Left lung (tissue), 10 donors: ENCODE results near the gene ARHGAP8. TPM values are rescaled to one million over a fixed set of nuclear protein-coding genes. Genes with fewer than 3 reads are reported as not detected.
A peak's percentile ranks its signal among the peaks of the same experiment; 100 is the strongest.

Experiments used
- ATAC-seq: fragments of 200-7000 bp; cut with Tn5 transposase; one replicate; pipeline ENCODE4 v1.9.1; 2020; ENCODE audit warnings: moderate library complexity
- DNase-seq, 4 donors: peaks; one replicate each; pipeline ENCODE4 v3.0.0-alpha.2; 2013 to 2020
- H3K27ac ChIP-seq, 2 donors: fragments of 200-600 bp; sonication (generic) in 1 of 2; one replicate each; pipeline versions ENCODE4 v1.5.0 to v1.8.0; 2020 to 2021
- H3K27me3 ChIP-seq, 2 donors: fragments of 200-600 bp; sonication (generic) in 1 of 2; one replicate each; pipeline versions ENCODE4 v1.5.0 to v1.8.0; 2020 to 2021
- H3K36me3 ChIP-seq, 2 donors: fragments of 200-600 bp; sonication (generic) in 1 of 2; one replicate each; pipeline versions ENCODE4 v1.5.0 to v1.8.0; 2020 to 2021
- H3K4me1 ChIP-seq, 2 donors: fragments of 200-600 bp; one replicate each; pipeline ENCODE4 v1.8.0; 2021
- H3K4me3 ChIP-seq, 2 donors: fragments of 200-600 bp; sonication (generic) in 1 of 2; one replicate each; pipeline versions ENCODE4 v1.5.0 to v1.8.0; 2020 to 2021; ENCODE audit warnings: mild to moderate bottlenecking in 1 of 2
- H3K9me3 ChIP-seq, 2 donors: fragments of 200-600 bp; sonication (generic) in 1 of 2; one replicate each; pipeline versions ENCODE4 v1.5.0 to v1.8.0; 2020 to 2021
- CTCF ChIP-seq, 2 donors: fragments of 200-600 bp; sonication (generic) in 1 of 2; IDR thresholded peaks; one replicate each; pipeline versions ENCODE4 v1.5.0 to v1.8.0; 2021; ENCODE audit warnings: antibody characterized with exemption in 2 of 2
- intact Hi-C, 2 donors: fragments of 100-400 bp; cut with DNase I; formaldehyde crosslinking; loops; one replicate each; pipeline versions ENCODE4 v1.11.2 to v1.14.2; 2022
- polyA plus RNA-seq, 6 donors: library from polyadenylated mRNA; unstranded; fragments of 120-200 nt; gene quantifications; one replicate each; pipeline ENCODE4 v1.2.1, GENCODE V29; 2013; ENCODE audit not compliant: insufficient read length in 6 of 6
- total RNA-seq, 2 donors: library from RNA; stranded (reverse); fragmentation: NEBNext Ultra II Directional; extraction: Animal tissue kit (Norgen Biotek cat#: 25700); gene quantifications; one replicate each; pipeline ENCODE4 v1.2.1, GENCODE V29; 2021
- donor health status: DM: no; HTN: yes; CAD: no.
- donor health status: DM: no; HTN: no; CAD: no.

The ARHGAP8 gene
- total and polyA plus RNA-seq, 8 donors, result 18.3 to 47.0 (median 35.0) TPM

- H3K27me3 ChIP-seq, result peaks cover 0 to 41% of the 10 kb centered on the region in 2 donors
- no peaks in the 10 kb centered on the region for H3K4me1 ChIP-seq
- DNase-seq (peak in 3 of 4 donors; percentile 75 to 96 (median 75)), ATAC-seq (peak; percentile 72)
- peak; percentile 99 for TF ChIP-seq CTCF (IDR thresholded peaks at IDR 0.05)
- H3K4me3 ChIP-seq, result no peak overlapping the region
- intact Hi-C loops, result loop anchor here in 1 of 2 donors (2.0 kb wide), 1 partner anchor 39 kb away; no protein-coding TSS in a partner anchor
- no peaks in the 10 kb centered on the region for H3K36me3 ChIP-seq
- H3K27ac ChIP-seq, result no peak overlapping the region
- H3K9me3 ChIP-seq, result no peaks in the 10 kb centered on the region
These were observed 16.6 kb upstream of the ARHGAP8 start for GRCh38 chr22:44735518-44736428.

- DNase-seq (peak in 2 of 4 donors; percentile 78 to 82), ATAC-seq (no peak)
- no peak for TF ChIP-seq CTCF (IDR thresholded peaks at IDR 0.05)
- H3K9me3 ChIP-seq, result no peaks in the 10 kb centered on the region
- H3K36me3 ChIP-seq, result no peaks in the 10 kb centered on the region
- no peaks in the 10 kb centered on the region for H3K4me1 ChIP-seq
- intact Hi-C loops, result loop anchor here in 1 of 2 donors (2.0 kb wide), 1 partner anchor 40 kb away; no protein-coding TSS in a partner anchor
- H3K4me3 ChIP-seq, result no peak overlapping the region
- no peak overlapping the region for H3K27ac ChIP-seq
- peaks cover 0 to 41% of the 10 kb centered on the region in 2 donors for H3K27me3 ChIP-seq
These were observed 15.6 kb upstream of the ARHGAP8 start for GRCh38 chr22:44736581-44737405.

GRCh38 chr22:44737406-44738346, 14.7 kb upstream of the ARHGAP8 start:
- ATAC-seq (no peak), DNase-seq (peak in 1 of 4 donors; percentile 55)
- no peak overlapping the region for H3K27ac ChIP-seq
- H3K4me3 ChIP-seq, result no peak overlapping the region
- no peaks in the 10 kb centered on the region for H3K36me3 ChIP-seq
- intact Hi-C loops, result loop anchor here in 1 of 2 donors (2.0 kb wide), 1 partner anchor 41 kb away; no protein-coding TSS in a partner anchor
- no peaks in the 10 kb centered on the region for H3K9me3 ChIP-seq
- no peak for TF ChIP-seq CTCF (IDR thresholded peaks at IDR 0.05)
- peaks cover 0 to 41% of the 10 kb centered on the region in 2 donors for H3K27me3 ChIP-seq
- no peaks in the 10 kb centered on the region for H3K4me1 ChIP-seq

GRCh38 chr22:44738347-44738715, 14.0 kb upstream of the ARHGAP8 start:
- peak; percentile 62 for ATAC-seq
- intact Hi-C loops, result no loop called here
- no peak for TF ChIP-seq CTCF (IDR thresholded peaks at IDR 0.05)

More at GRCh38 chr22:44738347-44738715, 14.0 kb upstream of the ARHGAP8 start:
- H3K4me1 ChIP-seq, result no peaks in the 10 kb centered on the region
- peak in 2 of 4 donors; percentile 57 to 82 for DNase-seq
- no peak overlapping the region for H3K4me3 ChIP-seq
- H3K9me3 ChIP-seq, result no peaks in the 10 kb centered on the region
- H3K27ac ChIP-seq, result no peak overlapping the region
- H3K36me3 ChIP-seq, result no peaks in the 10 kb centered on the region
- peaks cover 0 to 41% of the 10 kb centered on the region in 2 donors for H3K27me3 ChIP-seq
